Naive B cell (primary cell): Measurements from ENCODE around the gene JCAD. TPM values are rescaled to one million over a fixed set of nuclear protein-coding genes. Genes with fewer than 3 reads are reported as not detected.

Source experiments
- ATAC-seq, 2 donors: fragments of 150-1000 bp; cut with Tn5 transposase; 2 replicates each; pipeline ENCODE4 v1.10.0; 2021; ENCODE audit warnings: low read depth in 2 of 2, mild to moderate bottlenecking in 2 of 2, moderate library complexity in 2 of 2
- DNase-seq: peaks from one replicate; pipeline ENCODE4 v3.0.0; 2022
- H3K27ac Mint-ChIP-seq, 6 donors: one replicate each; pipeline ENCODE4 v1.8.0; 2020 to 2022; ENCODE audit warnings: mild to moderate bottlenecking in 6 of 6, mixed read lengths in 6 of 6, moderate library complexity in 5 of 6, inconsistent platforms in 2 of 6
- H3K27me3 Mint-ChIP-seq, 3 donors: one replicate each; pipeline ENCODE4 v1.8.0; 2021 to 2022; ENCODE audit warnings: mixed read lengths in 3 of 3, mild to moderate bottlenecking in 1 of 3
- H3K36me3 Mint-ChIP-seq, 2 donors: one replicate each; pipeline ENCODE4 v1.8.0; 2020 to 2022; ENCODE audit warnings: mixed read lengths in 2 of 2, inconsistent platforms in 1 of 2, mild to moderate bottlenecking in 1 of 2
- H3K4me1 Mint-ChIP-seq, 3 donors: one replicate each; pipeline ENCODE4 v1.8.0; 2020 to 2022; ENCODE audit warnings: mixed read lengths in 3 of 3, inconsistent platforms in 1 of 3, mild to moderate bottlenecking in 1 of 3, moderate library complexity in 1 of 3
- H3K4me3 Mint-ChIP-seq, 8 donors: one replicate each; pipeline ENCODE4 v1.8.0; 2020 to 2022; ENCODE audit warnings: mild to moderate bottlenecking in 8 of 8, mixed read lengths in 8 of 8, moderate library complexity in 8 of 8, inconsistent platforms in 2 of 8
- H3K9me3 Mint-ChIP-seq, 7 donors: one replicate each; pipeline ENCODE4 v1.8.0; 2020 to 2022; ENCODE audit warnings: mixed read lengths in 7 of 7, mild to moderate bottlenecking in 5 of 7, inconsistent platforms in 2 of 7, moderate library complexity in 1 of 7
- polyA plus RNA-seq, 6 donors: library from polyadenylated mRNA; unstranded; fragments of 300-500 nt; fragmentation: Illumina TruSeq; gene quantifications; one replicate each; pipeline ENCODE4 v1.2.3, GENCODE V29; 2021; ENCODE audit warnings: low read depth in 6 of 6

The JCAD gene
- polyA plus RNA-seq, 6 donors from 2014 or later, result 0.07 to 1.6 TPM; not detected in 4

- Mint-ChIP-seq H3K27ac (peak overlapping the region in 2 of 6 donors; percentile 16 to 28), H3K27me3 (peaks cover 0 to 14% (median 9%) of the 10 kb centered on the region in 3 donors), H3K4me3 (no peak overlapping the region), H3K4me1 (no peaks in the 10 kb centered on the region), H3K9me3 (no peaks in the 10 kb centered on the region), H3K36me3 (no peaks in the 10 kb centered on the region)
- ATAC-seq, result no peak
- no peak for DNase-seq
Measured at GRCh38 chr10:30088178-30088577, 28.8 kb upstream of the JCAD start.

GRCh38 chr10:30083934-30084333 is 24.5 kb upstream of the JCAD start:
- Mint-ChIP-seq H3K4me1 (no peaks in the 10 kb centered on the region), H3K36me3 (no peaks in the 10 kb centered on the region), H3K9me3 (peaks cover 0 to 6% (median 0%) of the 10 kb centered on the region in 7 donors), H3K27ac (no peak overlapping the region), H3K27me3 (peaks cover 5 to 14% (median 6%) of the 10 kb centered on the region in 3 donors), H3K4me3 (no peak overlapping the region)
- no peak for ATAC-seq
- DNase-seq, result no peak

- H3K27ac Mint-ChIP-seq, result no peak overlapping the region
- peaks cover 6 to 14% (median 10%) of the 10 kb centered on the region in 3 donors for H3K27me3 Mint-ChIP-seq
- H3K4me1 Mint-ChIP-seq, result no peaks in the 10 kb centered on the region
- DNase-seq (no peak), ATAC-seq (no peak)
- H3K9me3 Mint-ChIP-seq, result peaks cover 0 to 6% (median 0%) of the 10 kb centered on the region in 7 donors
- H3K36me3 Mint-ChIP-seq, result no peaks in the 10 kb centered on the region
- H3K4me3 Mint-ChIP-seq, result peak overlapping the region in 1 of 8 donors; percentile 53
Measured at GRCh38 chr10:30081182-30081581, 21.8 kb upstream of the JCAD start.

- Mint-ChIP-seq H3K4me3 (no peak overlapping the region), H3K27ac (no peak overlapping the region), H3K4me1 (no peaks in the 10 kb centered on the region), H3K36me3 (no peaks in the 10 kb centered on the region), H3K27me3 (peaks cover 6 to 10% (median 9%) of the 10 kb centered on the region in 3 donors), H3K9me3 (peaks cover 0 to 6% (median 0%) of the 10 kb centered on the region in 7 donors)
- no peak for ATAC-seq
- DNase-seq, result no peak
Measured at GRCh38 chr10:30080161-30080560, 20.8 kb upstream of the JCAD start.

- H3K9me3 Mint-ChIP-seq, result peaks cover 0 to 6% (median 0%) of the 10 kb centered on the region in 7 donors
- peak overlapping the region in 1 of 8 donors; percentile 49 for H3K4me3 Mint-ChIP-seq
- H3K36me3 Mint-ChIP-seq, result no peaks in the 10 kb centered on the region
- peaks cover under 1 to 10% (median 1%) of the 10 kb centered on the region in 3 donors for H3K27me3 Mint-ChIP-seq
- no peak for DNase-seq
- ATAC-seq, result no peak
- peak overlapping the region in 1 of 6 donors; percentile 36 for H3K27ac Mint-ChIP-seq
- H3K4me1 Mint-ChIP-seq, result no peaks in the 10 kb centered on the region
Measured at GRCh38 chr10:30079408-30079807, 20.0 kb upstream of the JCAD start.

GRCh38 chr10:30075481-30075880 is 16.1 kb upstream of the JCAD start:
- DNase-seq, result no peak
- no peak overlapping the region for H3K4me3 Mint-ChIP-seq
- H3K9me3 Mint-ChIP-seq, result peaks cover 0 to 6% (median 0%) of the 10 kb centered on the region in 7 donors
- ATAC-seq, result no peak
- H3K36me3 Mint-ChIP-seq, result no peaks in the 10 kb centered on the region
- no peaks in the 10 kb centered on the region for H3K4me1 Mint-ChIP-seq
- H3K27ac Mint-ChIP-seq, result peak overlapping the region in 1 of 6 donors; percentile 5
- peaks cover 0 to 5% (median 0%) of the 10 kb centered on the region in 3 donors for H3K27me3 Mint-ChIP-seq

- no peak overlapping the region for H3K27ac Mint-ChIP-seq
- H3K27me3 Mint-ChIP-seq, result peaks cover 0 to 5% (median 0%) of the 10 kb centered on the region in 3 donors
- H3K4me1 Mint-ChIP-seq, result no peaks in the 10 kb centered on the region
- DNase-seq (no peak), ATAC-seq (no peak)
- no peaks in the 10 kb centered on the region for H3K36me3 Mint-ChIP-seq
- peaks cover 0 to 6% (median 0%) of the 10 kb centered on the region in 7 donors for H3K9me3 Mint-ChIP-seq
- no peak overlapping the region for H3K4me3 Mint-ChIP-seq
Measured at GRCh38 chr10:30074933-30075332, 15.5 kb upstream of the JCAD start.

- H3K27me3 Mint-ChIP-seq, result peaks cover 0 to 5% (median 0%) of the 10 kb centered on the region in 3 donors
- no peak for ATAC-seq
- no peak overlapping the region for H3K27ac Mint-ChIP-seq
- no peak overlapping the region for H3K4me3 Mint-ChIP-seq
- no peaks in the 10 kb centered on the region for H3K4me1 Mint-ChIP-seq
- H3K36me3 Mint-ChIP-seq, result no peaks in the 10 kb centered on the region
- no peak for DNase-seq
- H3K9me3 Mint-ChIP-seq, result peaks cover 0 to 2% (median 0%) of the 10 kb centered on the region in 7 donors
Measured at GRCh38 chr10:30074090-30074489, 14.7 kb upstream of the JCAD start.

GRCh38 chr10:30073767-30074060 is 14.3 kb upstream of the JCAD start:
- H3K36me3 Mint-ChIP-seq, result no peaks in the 10 kb centered on the region
- no peaks in the 10 kb centered on the region for H3K4me1 Mint-ChIP-seq
- no peak overlapping the region for H3K4me3 Mint-ChIP-seq
- ATAC-seq, result no peak
- H3K27ac Mint-ChIP-seq, result no peak overlapping the region
- no peak for DNase-seq
- peaks cover 0 to 5% (median 2%) of the 10 kb centered on the region in 3 donors for H3K27me3 Mint-ChIP-seq
- H3K9me3 Mint-ChIP-seq, result peaks cover 0 to under 1% (median 0%) of the 10 kb centered on the region in 7 donors

GRCh38 chr10:30073045-30073766 is 13.8 kb upstream of the JCAD start:
- H3K4me3 Mint-ChIP-seq, result no peak overlapping the region
- ATAC-seq, result no peak
- H3K9me3 Mint-ChIP-seq, result no peaks in the 10 kb centered on the region

GRCh38 chr10:30072068-30072467 is 12.7 kb upstream of the JCAD start:
- H3K27ac Mint-ChIP-seq, result no peak overlapping the region
- ATAC-seq (no peak), DNase-seq (no peak)
- H3K36me3 Mint-ChIP-seq, result no peaks in the 10 kb centered on the region
- H3K27me3 Mint-ChIP-seq, result peaks cover 0 to 4% (median 0%) of the 10 kb centered on the region in 3 donors
- no peaks in the 10 kb centered on the region for H3K9me3 Mint-ChIP-seq
- H3K4me3 Mint-ChIP-seq, result no peak overlapping the region
- no peaks in the 10 kb centered on the region for H3K4me1 Mint-ChIP-seq

More at GRCh38 chr10:30073045-30073766, 13.8 kb upstream of the JCAD start:
- Mint-ChIP-seq H3K27me3 (peaks cover 0 to 4% (median 2%) of the 10 kb centered on the region in 3 donors), H3K36me3 (no peaks in the 10 kb centered on the region), H3K4me1 (no peaks in the 10 kb centered on the region), H3K27ac (no peak overlapping the region)
- DNase-seq, result no peak

GRCh38 chr10:30070001-30070685 is 10.8 kb upstream of the JCAD start:
- Mint-ChIP-seq H3K27me3 (peaks cover 0 to 4% (median 0%) of the 10 kb centered on the region in 3 donors), H3K27ac (no peak overlapping the region), H3K4me1 (no peaks in the 10 kb centered on the region), H3K9me3 (no peaks in the 10 kb centered on the region), H3K4me3 (no peak overlapping the region), H3K36me3 (no peaks in the 10 kb centered on the region)
- DNase-seq (no peak), ATAC-seq (no peak)

- H3K27me3 Mint-ChIP-seq, result peaks cover 0 to 5% (median 4%) of the 10 kb centered on the region in 3 donors
- peak overlapping the region in 1 of 6 donors; percentile 20 for H3K27ac Mint-ChIP-seq
- no peaks in the 10 kb centered on the region for H3K36me3 Mint-ChIP-seq
- no peak for DNase-seq
- no peaks in the 10 kb centered on the region for H3K4me1 Mint-ChIP-seq
- no peak overlapping the region for H3K4me3 Mint-ChIP-seq
- no peak for ATAC-seq
- H3K9me3 Mint-ChIP-seq, result no peaks in the 10 kb centered on the region
Measured at GRCh38 chr10:30068492-30069223, 9.3 kb upstream of the JCAD start.
